AG04450 (cell line): ENCODE measurements around the gene ARHGAP24. TPM values are rescaled to one million over a fixed set of nuclear protein-coding genes. Genes with fewer than 3 reads are reported as not detected.
A peak's percentile ranks its signal among the peaks of the same experiment; 100 is the strongest.
"Not testable (repeated sequence)": the region's sequence is repeated elsewhere in the genome, so short reads cannot be mapped to it uniquely, and the experiment has no call there.

Experiments used
- CTCF ChIA-PET: fragments of 300-600, 350-600 bp; formaldehyde crosslinking; extraction: SDS; loops from one replicate; lab custom pipeline; 2022; ENCODE audit warnings: antibody characterized with exemption, inconsistent platforms; lab: Charles Lee
- POLR2A ChIA-PET: fragments of 350-600 bp; formaldehyde crosslinking; extraction: SDS; loops from one replicate; lab custom pipeline; 2021; ENCODE audit warnings: antibody characterized with exemption, inconsistent platforms; lab: Yijun Ruan, JAX
- DNase-seq: peaks from one replicate; pipeline ENCODE4 v3.0.0-alpha.2; 2011; ENCODE audit warnings: low read depth, low spot score
- H3K27ac ChIP-seq: one replicate; pipeline ENCODE4 v1.5.1; 2012; ENCODE audit warnings: low read depth, low read length, control low read depth
- H3K27me3 ChIP-seq: one replicate; pipeline ENCODE4 v1.6.0; 2012; ENCODE audit warnings: low read length; ENCODE audit not compliant: control insufficient read depth, insufficient read depth
- H3K4me3 ChIP-seq: 2 replicates; pipeline ENCODE4 v1.5.1; 2011; ENCODE audit warnings: mild to moderate bottlenecking, low read depth, low read length, control low read depth
- H3K9me3 ChIP-seq: 2 replicates; pipeline ENCODE4 v1.5.1; 2012; ENCODE audit warnings: low read length; ENCODE audit not compliant: control insufficient read depth, insufficient read depth
- CTCF ChIP-seq: IDR thresholded peaks from 2 replicates; pipeline ENCODE4 v1.5.1; 2011; ENCODE audit warnings: low read depth, low read length, control low read depth, inconsistent platforms
- polyA plus RNA-seq: library from polyadenylated mRNA; depleted of rRNA; stranded (reverse); fragments of >200 nt; gene quantifications from 2 replicates; pipeline ENCODE4 v1.2.3, GENCODE V29; 2011

The ARHGAP24 gene
- polyA plus RNA-seq, 1 experiment = 16.8 TPM

DNA sequence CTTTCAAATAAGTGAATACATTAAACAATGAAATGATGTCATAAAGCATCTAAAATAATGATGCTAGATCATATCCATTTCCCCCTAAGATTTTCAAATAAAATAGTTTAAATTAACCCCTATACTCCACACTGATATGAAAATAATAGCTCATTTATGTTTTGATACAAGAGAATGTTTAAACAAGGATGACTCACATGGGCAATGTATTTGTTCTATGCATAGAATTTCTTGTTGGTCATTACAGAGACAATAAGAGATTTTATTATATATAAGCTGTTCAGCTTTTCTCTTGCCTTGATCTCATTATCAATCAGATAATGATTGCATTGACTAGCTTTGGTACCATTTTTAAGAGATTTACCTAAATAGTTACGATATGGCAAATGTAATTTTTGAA is 411.7 kb downstream of the ARHGAP24 start:
- DNase-seq = no peak
- H3K4me3 ChIP-seq = no peak overlapping the region
- no peaks in the 10 kb centered on the region for H3K27me3 ChIP-seq
- TF ChIP-seq CTCF = no peak
- ChIA-PET CTCF (no interaction called here), POLR2A (no interaction called here)
- no peaks in the 10 kb centered on the region for H3K9me3 ChIP-seq
- no peak overlapping the region for H3K27ac ChIP-seq

- no peaks in the 10 kb centered on the region for H3K9me3 ChIP-seq
- no peaks in the 10 kb centered on the region for H3K27me3 ChIP-seq
- no peak overlapping the region for H3K27ac ChIP-seq
- no peak for DNase-seq
- H3K4me3 ChIP-seq = no peak overlapping the region
- TF ChIP-seq CTCF = no peak
- POLR2A ChIA-PET = no interaction called here
- CTCF ChIA-PET = interaction anchor here (1.4 kb wide), 1 partner anchor 79 kb away, joined by 4 read pairs; no protein-coding TSS in a partner anchor
Measured at GRCh38 chr4:85889314-85889713, 414.4 kb downstream of the ARHGAP24 start.

GRCh38 chr4:85895755-85896154 is 420.8 kb downstream of the ARHGAP24 start:
- Histone ChIP-seq H3K9me3 (no peaks in the 10 kb centered on the region), H3K27me3 (no peaks in the 10 kb centered on the region), H3K27ac (no peak overlapping the region), H3K4me3 (no peak overlapping the region)
- no peak for DNase-seq
- CTCF ChIA-PET = no interaction called here
- POLR2A ChIA-PET = no interaction called here
- TF ChIP-seq CTCF = no peak

DNA sequence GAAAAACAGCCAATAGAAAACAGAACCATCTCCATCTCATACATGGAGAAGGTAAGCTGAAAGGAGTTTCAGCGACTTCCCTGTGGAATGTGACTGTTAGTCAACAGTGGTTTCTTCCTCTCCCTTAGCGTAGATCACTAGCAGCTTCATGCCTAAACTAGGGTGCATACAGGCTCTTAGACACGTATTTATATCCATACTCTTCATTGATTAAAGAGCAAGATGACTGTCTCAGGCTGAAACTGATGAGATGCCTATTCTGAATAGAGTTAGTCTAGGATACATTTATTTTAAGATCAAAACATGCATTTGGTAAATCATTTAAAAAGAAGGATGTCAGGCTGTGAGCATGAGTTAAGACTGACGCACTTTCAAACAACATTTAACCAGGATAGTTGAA is 423.3 kb downstream of the ARHGAP24 start:
- Histone ChIP-seq H3K27me3 (no peaks in the 10 kb centered on the region), H3K9me3 (no peaks in the 10 kb centered on the region), H3K27ac (no peak overlapping the region), H3K4me3 (no peak overlapping the region)
- DNase-seq = no peak
- TF ChIP-seq CTCF = no peak
- ChIA-PET POLR2A (no interaction called here), CTCF (interaction anchor here (0.7 kb wide), 1 partner anchor 102 kb away, joined by 4 read pairs; no protein-coding TSS in a partner anchor)

GRCh38 chr4:85901500-85901899 is 426.6 kb downstream of the ARHGAP24 start:
- CTCF ChIA-PET = interaction anchor here (1.3 kb wide), 1 partner anchor 68 kb away, joined by 3 read pairs; no protein-coding TSS in a partner anchor

GRCh38 chr4:85902647-85903046 is 427.7 kb downstream of the ARHGAP24 start:
- H3K27ac ChIP-seq, DNase-seq, H3K9me3 ChIP-seq, H3K4me3 ChIP-seq, H3K27me3 ChIP-seq, POLR2A ChIA-PET: not testable (repeated sequence)
- CTCF ChIA-PET = interaction anchor here (1.3 kb wide), 1 partner anchor 106 kb away, joined by 5 read pairs; no protein-coding TSS in a partner anchor

More at GRCh38 chr4:85901500-85901899, 426.6 kb downstream of the ARHGAP24 start:
- peak; percentile 18 for DNase-seq
- TF ChIP-seq CTCF = no peak
- no peak overlapping the region for H3K27ac ChIP-seq
- POLR2A ChIA-PET = no interaction called here
- no peaks in the 10 kb centered on the region for H3K9me3 ChIP-seq
- H3K27me3 ChIP-seq = no peaks in the 10 kb centered on the region
- no peak overlapping the region for H3K4me3 ChIP-seq
